HEK293T (cell line): ENCODE data around the gene FCGBP.

Experiments used
- ARNT ChIP-seq: fragments of 450-650 bp; IDR thresholded peaks from 2 replicates; pipeline ENCODE4 v1.6.1; 2017; ENCODE audit warnings: mild to moderate bottlenecking
- CTBP1 ChIP-seq: fragments of 450-650 bp; IDR thresholded peaks from 2 replicates; pipeline ENCODE4 v1.6.1; 2016; ENCODE audit warnings: borderline replicate concordance
- ELF4 ChIP-seq: fragments of 450-650 bp; IDR thresholded peaks from 2 replicates; pipeline ENCODE4 v1.6.1; 2017; ENCODE audit warnings: antibody characterized with exemption
- FOXK2 ChIP-seq: fragments of 450-650 bp; IDR thresholded peaks from 2 replicates; pipeline ENCODE4 v1.6.1; 2016; ENCODE audit warnings: mild to moderate bottlenecking
- FOXM1 ChIP-seq: fragments of 450-650 bp; IDR thresholded peaks from 2 replicates; pipeline ENCODE4 v1.6.1; 2017; ENCODE audit warnings: mild to moderate bottlenecking, borderline replicate concordance
- HDGF ChIP-seq: fragments of 450-650 bp; IDR thresholded peaks from 2 replicates; pipeline ENCODE4 v1.6.1; 2017; ENCODE audit warnings: antibody characterized with exemption, borderline replicate concordance
- L3MBTL2 ChIP-seq: fragments of 450-650 bp; conservative IDR thresholded peaks from 2 replicates; pipeline ENCODE4 v1.6.1; 2016; ENCODE audit warnings: mild to moderate bottlenecking
- LEF1 ChIP-seq: fragments of 450-650 bp; IDR thresholded peaks from 2 replicates; pipeline ENCODE4 v1.6.1; 2017; ENCODE audit warnings: mild to moderate bottlenecking, borderline replicate concordance
- PKNOX1 ChIP-seq: fragments of 450-650 bp; IDR thresholded peaks from 2 replicates; pipeline ENCODE4 v1.6.1; 2016
- SP1 ChIP-seq: fragments of 450-650 bp; IDR thresholded peaks from 2 replicates; pipeline ENCODE4 v1.6.1; 2017
- SUZ12 ChIP-seq: fragments of 450-650 bp; IDR thresholded peaks from 2 replicates; pipeline ENCODE4 v1.6.1; 2016; ENCODE audit warnings: mild to moderate bottlenecking
- TARDBP ChIP-seq: fragments of 450-650 bp; IDR thresholded peaks from 2 replicates; pipeline ENCODE4 v1.6.1; 2016

DNA sequence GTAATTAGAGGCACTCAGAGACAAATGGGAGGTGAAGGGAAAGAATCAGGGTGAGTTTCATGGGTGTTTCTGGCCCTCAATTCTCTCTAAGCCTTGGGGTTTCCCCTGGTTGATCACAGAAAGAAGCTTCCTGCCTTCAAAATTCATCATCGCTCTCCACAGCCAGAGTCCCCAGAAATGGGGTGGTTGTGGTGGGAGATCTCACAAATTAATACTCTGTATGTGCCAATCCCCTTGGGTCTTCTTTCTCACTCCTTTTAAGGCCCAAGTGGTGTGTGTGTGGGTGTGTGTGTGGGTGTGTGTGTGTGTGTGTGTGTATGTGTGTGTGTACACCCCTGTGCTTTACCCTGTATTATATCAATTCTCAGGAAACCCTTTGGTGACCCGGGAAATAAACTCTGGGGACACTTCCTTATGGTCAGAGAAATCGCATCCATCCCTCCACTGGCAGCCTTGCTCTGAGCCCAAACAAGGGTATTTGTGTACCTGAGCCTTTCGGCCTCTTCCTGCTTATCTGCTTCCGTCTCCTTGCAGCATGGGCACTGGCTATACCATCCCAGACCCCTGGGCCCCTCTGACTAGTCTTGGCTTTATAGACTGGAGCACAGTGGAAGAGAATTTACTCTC is 2.8 kb upstream of the FCGBP start:
- TF ChIP-seq FOXK2 (no peak), TARDBP (no peak), ARNT (no peak), SP1 (no peak), PKNOX1 (no peak), L3MBTL2 (no peak), SUZ12 (no peak), FOXM1 (no peak), LEF1 (no peak), HDGF (no peak), ELF4 (no peak), CTBP1 (no peak)
